Stimulated activated CD8-positive, alpha-beta memory T cell treated with anti-CD3 and anti-CD28 coated beads, Interleukin-12 subunit alpha, Interleukin-12 subunit beta, amount 100 ng/mL, for 1 hour (primary cell): ENCODE results near the gene MFSD6L.

ENCODE experiments used
- DNase-seq: peaks from one replicate; pipeline ENCODE4 v3.0.0-alpha.2; 2020; ENCODE audit warnings: low read depth

Gene MFSD6L

DNA sequence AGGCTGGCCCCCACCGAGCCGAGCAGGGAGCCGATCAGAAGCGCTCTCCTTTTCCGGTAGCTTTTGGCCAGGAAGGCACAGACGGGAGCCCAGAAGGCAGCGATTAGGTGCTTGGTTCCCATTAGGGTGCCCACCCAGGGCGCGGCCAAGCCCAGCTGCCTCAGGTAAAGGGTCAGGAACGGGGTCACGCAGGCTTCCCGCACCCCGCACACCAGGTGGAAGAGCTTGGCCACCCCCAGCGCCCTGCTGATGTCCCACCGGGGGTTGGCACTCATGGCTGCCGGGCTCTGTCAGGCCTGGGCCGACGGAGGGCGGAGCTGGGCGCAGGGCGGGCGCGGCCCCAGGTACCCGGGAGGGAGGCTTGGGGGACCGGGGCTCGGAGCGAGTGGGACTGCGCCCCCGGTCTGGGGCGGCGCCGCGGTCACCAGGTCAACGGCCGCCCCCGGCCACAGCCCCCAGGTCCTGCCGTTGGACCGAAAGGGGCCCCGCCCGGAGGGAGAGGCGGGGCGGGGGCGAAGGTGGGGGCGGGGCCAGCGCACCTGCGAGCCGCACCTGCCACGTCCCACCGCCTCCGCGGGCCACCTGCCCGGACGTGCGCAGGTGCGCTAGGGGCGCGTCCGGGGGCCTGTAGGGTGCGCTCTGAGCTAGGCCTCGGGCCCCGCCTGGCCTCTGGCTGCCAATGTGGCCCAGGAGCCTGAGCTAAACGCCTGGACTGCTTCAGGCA, at the start of gene MFSD6L:
TSS of gene MFSD6L (minus strand) at position 520 of the 724 bp plus-strand sequence. CDS start at position 275, 245 bp downstream.
- DNase-seq: no peak

GRCh38 chr17:8847891-8848290, 48.7 kb upstream of the MFSD6L start:
- DNase-seq: no peak

DNA sequence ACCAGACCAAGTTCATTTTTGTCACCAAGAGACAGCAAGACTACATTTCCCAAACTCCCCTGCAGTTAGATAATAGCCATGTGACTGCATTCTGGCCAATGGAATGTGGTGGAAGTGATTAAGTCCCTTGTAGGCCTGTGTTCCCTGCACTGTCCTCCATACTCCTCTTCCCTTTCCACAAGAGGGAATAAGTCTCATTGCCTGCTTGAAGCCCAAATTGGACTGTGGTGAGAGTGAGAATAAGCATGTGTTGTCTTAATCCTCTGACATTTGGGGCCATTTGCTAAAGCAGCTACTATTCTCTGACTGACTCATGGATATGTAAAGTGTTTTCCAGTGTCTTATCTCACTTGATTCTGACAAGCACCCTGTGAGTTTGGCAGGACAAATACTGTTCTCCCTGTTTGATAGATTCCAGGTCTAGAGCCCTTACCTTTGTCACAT, 47.6 kb upstream of the MFSD6L start:
- DNase-seq: no peak

- no peak for DNase-seq
Observed at GRCh38 chr17:8844229-8845218, 45.4 kb upstream of the MFSD6L start.

GRCh38 chr17:8843344-8843743, 44.2 kb upstream of the MFSD6L start:
- no peak for DNase-seq

DNA sequence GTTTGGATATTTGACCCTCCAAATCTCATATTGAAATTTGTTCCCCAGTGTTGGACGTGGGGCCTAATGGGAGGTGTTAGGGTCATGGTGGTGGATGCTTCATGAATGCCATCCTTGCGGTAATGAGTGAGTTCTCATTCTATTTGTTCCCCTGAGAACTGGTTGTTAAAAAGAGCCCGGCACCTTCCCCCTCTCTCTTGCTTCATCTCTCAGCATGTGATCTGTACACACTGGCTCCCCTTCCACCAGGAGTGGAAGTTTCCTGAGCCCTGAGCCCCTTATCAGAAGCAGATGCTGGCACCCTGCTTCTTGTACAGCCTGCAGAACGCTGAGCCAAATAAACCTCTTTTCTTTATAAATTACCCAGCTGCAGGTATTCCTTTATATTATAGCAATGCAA, 42.7 kb upstream of the MFSD6L start:
- DNase-seq: no peak

- DNase-seq: no peak
Observed at GRCh38 chr17:8839410-8839935, 40.3 kb upstream of the MFSD6L start.

- DNase-seq: no peak
Observed at GRCh38 chr17:8838551-8839095, 39.5 kb upstream of the MFSD6L start.

GRCh38 chr17:8837563-8838075, 38.5 kb upstream of the MFSD6L start:
- no peak for DNase-seq

GRCh38 chr17:8836821-8837562, 37.8 kb upstream of the MFSD6L start:
- DNase-seq: no peak

DNA sequence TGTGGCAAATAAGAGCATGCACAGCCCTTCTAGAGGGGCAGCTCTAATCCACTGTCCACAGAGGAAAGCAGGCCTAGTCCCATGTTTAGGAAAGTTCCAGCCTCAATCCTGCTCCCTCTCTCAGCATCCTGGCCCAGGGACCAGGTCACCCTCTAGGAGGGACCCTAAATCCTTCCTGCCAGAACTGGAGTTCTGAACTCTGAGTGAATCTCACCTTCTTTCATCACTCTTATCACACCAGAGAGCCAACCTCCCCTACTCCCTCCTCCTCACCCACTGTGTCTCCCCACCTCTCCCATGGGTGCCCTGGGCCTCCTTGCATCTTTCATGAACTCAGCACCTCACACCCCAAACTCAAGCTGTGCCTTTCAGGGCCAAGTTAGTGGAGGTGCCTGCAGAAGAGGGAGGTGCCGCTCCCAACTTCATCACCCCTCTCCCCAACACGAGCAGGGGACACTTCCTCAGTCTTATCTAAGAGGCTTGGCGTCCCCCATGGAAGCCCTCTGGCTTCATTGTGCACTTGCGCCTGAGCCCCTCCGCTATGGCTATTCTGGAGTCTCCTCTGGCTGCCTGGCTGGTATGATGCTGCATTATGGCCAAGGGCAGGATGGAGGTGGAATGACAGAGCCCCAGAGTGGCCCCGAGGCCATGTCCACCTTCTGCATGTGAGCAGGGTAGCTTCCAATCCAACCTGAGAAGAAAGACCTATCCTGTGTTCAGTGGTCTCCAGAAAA, 36.6 kb upstream of the MFSD6L start:
- DNase-seq: no peak

- no peak for DNase-seq
Observed at GRCh38 chr17:8835106-8835505, 35.9 kb upstream of the MFSD6L start.

GRCh38 chr17:8832711-8833352, 33.7 kb upstream of the MFSD6L start:
- DNase-seq: no peak

GRCh38 chr17:8831234-8831849, 32.2 kb upstream of the MFSD6L start:
- no peak for DNase-seq

- no peak for DNase-seq
Observed at GRCh38 chr17:8830141-8830540, 31.0 kb upstream of the MFSD6L start.

DNA sequence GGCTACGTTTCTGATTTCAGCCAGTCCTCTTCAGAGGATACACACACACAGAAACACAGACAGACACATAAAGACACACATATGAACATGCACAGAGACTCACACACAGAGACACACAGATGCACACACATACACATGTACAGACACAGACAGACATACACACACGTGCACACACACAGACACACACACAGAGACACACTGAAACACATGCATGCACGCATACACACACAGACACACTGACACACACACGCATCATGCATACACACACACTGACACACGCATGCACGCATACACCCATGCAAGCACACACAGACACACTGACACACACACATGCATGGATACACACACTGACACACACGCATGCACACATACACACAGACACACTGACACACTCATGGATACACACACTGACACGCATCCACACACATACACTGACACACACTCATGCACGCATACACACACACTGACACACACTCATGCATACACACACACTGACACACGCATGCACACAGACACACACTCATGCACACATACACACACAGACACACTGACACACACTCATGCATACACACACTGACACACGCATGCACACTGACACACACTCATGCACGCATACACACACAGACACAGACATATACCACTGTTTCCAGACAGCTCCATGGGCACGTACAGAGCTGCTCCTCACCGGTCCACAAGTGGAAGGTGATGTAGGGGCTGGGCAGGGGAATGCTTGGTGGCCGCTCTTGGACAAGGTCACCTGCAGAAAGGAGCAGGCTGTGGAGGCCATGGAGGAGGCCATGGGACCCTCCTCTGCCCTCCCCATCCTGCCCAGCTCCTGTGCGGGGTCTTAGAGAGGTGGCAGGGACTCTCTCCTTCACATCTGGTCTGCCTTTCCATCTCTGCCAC, 30.1 kb upstream of the MFSD6L start:
- no peak for DNase-seq

DNA sequence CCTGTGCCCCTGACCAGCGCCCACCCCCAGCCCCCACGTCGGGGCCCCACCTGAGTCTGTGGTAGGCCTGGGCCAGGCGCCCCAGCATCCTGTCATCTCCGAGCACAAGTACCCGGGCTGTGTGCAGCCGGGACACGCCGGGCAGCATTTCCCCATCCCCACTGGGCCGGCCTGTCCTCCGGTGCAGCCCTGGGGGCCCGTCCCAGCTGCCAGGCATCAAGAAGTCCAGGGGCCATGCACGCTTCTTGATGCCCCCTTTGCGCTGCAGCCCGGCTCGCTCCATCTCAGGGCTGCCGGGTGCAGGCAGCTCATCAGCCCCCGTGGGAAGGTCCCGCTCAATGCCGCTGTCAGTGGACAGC, 29.3 kb upstream of the MFSD6L start:
- no peak for DNase-seq

GRCh38 chr17:8826808-8827435, 27.8 kb upstream of the MFSD6L start:
- DNase-seq: no peak
